Activated naive CD8-positive, alpha-beta T cell treated with anti-CD3 and anti-CD28 coated beads, Interleukin-2, amount 50 U/mL, for 16 hours (primary cell): ENCODE measurements around the gene CORO1A.
"Not testable (repeated sequence)": the region's sequence is repeated elsewhere in the genome, so short reads cannot be mapped to it uniquely, and the experiment has no call there.

Source experiments
- DNase-seq: peaks from one replicate; pipeline ENCODE4 v3.0.0-alpha.2; 2020; ENCODE audit warnings: low read depth, low spot score

Gene CORO1A

DNA sequence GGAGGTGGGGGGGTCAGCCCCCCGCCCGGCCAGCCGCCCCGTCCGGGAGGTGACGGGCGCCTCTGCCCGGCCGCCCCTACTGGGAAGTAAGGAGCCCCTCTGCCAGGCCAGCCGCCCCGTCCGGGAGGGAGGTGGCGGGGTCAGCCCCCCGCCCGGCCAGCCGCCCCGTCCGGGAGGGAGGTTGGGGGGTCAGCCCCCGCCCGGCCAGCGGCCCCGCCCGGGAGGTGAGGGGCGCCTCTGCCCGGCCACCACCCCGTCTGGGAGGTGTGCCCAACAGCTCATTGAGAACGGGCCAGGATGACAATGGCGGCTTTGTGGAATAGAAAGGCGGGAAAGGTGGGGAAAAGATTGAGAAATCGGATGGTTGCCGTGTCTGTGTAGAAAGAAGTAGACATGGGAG is 13.3 kb upstream of the CORO1A start:
- not testable (repeated sequence) for DNase-seq

DNA sequence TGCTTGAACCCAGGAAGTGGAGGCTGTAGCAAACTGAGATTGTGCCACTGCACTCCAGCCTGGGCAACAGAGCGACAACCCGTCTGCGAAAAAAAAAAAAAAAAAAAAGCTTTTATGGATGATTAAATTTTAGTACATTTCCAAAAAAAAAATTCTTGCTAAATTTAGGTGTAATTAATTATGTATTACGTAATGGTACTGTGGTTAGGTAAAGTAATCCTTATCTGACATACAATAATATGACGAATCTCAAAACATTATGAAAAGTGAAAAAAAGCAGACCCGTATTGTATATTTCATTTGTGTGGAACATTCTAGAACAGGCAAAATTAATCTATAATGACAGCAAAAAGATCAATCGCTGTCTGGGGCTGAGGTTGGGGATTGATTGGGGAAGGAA is 10.3 kb upstream of the CORO1A start:
- DNase-seq = no peak

GRCh38 chr16:30176876-30177275 is 6.5 kb upstream of the CORO1A start:
- DNase-seq = not testable (repeated sequence)

DNA sequence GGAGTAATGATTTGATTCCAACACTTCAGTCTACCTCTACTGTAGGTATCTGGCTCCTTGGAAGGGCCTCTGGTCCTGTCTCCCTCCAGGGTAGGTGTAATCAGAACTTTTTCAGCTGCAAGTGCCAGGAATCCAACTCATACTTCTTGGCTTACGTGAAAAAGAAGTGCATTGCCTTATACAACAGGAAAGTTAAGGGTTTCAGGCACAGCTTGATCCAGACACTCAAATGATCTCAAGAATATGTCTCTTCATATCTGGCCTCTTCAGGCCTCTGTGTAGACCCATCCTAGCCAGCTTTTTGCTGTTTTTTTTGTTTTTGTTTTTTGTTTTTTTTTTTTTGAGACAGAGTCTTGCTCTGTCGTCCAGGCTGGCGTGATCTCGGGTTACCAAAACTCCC is 4.2 kb upstream of the CORO1A start:
- no peak for DNase-seq

GRCh38 chr16:30179931-30180330 is 3.5 kb upstream of the CORO1A start:
- DNase-seq = no peak

- no peak for DNase-seq
These were observed 2.7 kb upstream of the CORO1A start for GRCh38 chr16:30180741-30181140.

- DNase-seq = peak; percentile 37
These were observed 891 bp downstream of the CORO1A start for GRCh38 chr16:30184096-30184890.

DNA sequence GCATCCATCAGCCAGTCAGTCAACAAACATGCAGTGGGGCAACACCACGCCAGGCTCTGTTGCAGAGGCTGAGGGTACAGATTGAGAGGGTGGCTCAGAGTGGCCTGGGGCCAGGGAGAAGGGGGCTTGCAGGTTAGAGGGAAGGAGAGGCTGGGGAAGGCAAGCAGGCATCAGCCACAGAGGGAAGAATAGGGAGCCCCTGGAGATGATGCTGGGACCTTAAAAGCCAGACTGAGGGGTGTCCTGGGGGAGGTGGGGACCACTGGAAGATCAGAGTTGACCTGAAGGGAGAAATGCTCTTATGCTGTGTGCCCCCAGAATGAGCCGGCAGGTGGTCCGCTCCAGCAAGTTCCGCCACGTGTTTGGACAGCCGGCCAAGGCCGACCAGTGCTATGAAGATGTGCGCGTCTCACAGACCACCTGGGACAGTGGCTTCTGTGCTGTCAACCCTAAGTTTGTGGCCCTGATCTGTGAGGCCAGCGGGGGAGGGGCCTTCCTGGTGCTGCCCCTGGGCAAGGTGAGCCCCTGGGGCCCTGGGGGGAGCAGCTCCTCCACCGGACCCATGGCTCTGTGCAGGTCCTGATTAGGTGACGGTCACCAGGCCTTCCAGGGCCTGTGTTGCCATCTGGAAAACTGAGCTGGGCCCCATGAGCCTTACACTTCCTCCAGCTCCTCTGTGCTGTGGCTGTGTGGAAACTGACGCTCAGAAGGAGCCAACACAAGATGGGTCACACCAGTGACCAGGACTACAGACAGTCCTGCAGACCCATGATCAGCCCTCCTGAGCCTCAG is 1.7 kb downstream of the CORO1A start:
- DNase-seq = no peak

DNA sequence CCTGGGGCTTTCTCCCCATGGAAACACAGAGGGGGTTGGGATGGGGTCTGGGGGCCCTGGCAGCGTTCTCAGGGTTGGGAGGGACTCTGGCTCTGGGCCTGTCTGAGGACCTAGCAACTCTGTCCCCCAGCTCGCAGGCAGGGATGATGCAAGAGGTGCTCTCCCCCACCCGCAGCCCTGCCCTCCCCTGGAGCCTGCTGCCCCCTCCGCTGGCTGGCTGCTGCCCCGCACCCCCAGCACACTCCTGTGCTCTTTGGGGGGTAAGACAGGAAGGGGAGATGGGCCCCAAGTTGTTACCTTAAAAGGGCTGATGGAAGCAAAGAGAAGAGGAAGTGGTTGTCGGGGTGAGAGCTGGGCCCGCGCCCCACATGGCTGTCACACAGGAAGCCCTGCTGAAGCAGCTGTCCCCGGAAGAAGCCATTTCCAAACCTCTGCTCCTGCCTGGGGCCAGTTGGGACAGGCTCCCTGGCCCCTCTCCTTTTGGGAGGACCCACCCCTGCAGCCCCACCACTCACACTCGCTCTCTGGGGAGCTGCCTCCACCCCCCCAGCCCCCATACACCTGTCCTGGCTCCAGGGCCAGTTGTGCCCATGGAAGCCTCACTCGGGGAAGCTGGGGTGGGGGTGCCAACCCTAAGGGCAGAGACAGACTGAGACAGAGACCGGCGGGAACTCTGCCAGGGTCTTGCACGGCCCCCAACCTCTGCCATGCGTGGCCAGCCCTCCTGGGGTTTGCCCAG is 2.5 kb downstream of the CORO1A start:
- DNase-seq = peak; percentile 43

GRCh38 chr16:30186444-30186781 is 3.0 kb downstream of the CORO1A start:
- no peak for DNase-seq

DNA sequence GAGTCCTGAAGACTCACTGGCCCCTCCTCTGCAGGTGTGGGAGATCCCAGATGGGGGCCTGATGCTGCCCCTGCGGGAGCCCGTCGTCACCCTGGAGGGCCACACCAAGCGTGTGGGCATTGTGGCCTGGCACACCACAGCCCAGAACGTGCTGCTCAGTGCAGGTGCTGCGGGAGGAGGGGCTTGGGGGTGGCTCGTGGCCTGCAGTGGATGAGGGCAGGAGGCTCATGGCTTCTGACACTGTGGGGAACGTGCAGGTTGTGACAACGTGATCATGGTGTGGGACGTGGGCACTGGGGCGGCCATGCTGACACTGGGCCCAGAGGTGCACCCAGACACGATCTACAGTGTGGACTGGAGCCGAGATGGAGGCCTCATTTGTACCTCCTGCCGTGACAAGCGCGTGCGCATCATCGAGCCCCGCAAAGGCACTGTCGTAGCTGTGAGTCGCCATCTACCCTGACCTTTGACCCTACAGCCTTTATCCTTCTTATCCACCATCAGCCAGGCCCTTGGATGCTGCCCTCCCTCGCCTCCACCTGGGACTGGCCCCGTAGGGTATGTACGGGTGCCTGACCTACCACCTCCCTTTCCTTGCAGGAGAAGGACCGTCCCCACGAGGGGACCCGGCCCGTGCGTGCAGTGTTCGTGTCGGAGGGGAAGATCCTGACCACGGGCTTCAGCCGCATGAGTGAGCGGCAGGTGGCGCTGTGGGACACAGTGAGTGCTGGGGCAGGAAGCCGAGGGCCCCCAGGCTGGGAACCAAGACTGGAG is 3.6 kb downstream of the CORO1A start:
- peak; percentile 67 for DNase-seq

- DNase-seq = no peak
These were observed 4.1 kb downstream of the CORO1A start for GRCh38 chr16:30187556-30187865.

GRCh38 chr16:30187971-30188561 is 4.7 kb downstream of the CORO1A start:
- no peak for DNase-seq

DNA sequence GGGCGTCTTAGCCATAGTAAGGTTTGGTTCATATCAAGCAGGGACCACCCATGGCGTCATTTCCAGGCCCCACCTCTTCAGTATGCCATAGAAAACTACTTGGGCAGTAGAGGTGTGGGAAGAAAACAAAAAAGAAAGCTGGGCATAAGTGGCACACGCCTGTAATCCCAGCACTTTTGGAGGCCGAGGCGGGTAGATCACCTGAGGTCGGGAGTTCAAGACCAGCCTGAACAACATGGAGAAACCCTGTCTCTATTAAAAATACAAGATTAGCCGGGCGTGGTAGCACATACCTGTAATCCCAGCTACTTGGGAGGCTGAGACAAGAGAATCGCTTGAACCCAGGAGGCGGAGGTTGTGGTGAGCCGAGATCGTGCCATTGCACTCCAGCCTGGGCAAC is 7.8 kb downstream of the CORO1A start:
- not testable (repeated sequence) for DNase-seq

GRCh38 chr16:30193098-30193497 is 9.7 kb downstream of the CORO1A start:
- not testable (repeated sequence) for DNase-seq

GRCh38 chr16:30193615-30194014 is 10.2 kb downstream of the CORO1A start, which contains the start of the genes BOLA2B and SLX1A:
Gene BOLA2B (minus strand): TSS chr16:30193666. CDS start chr16:30193595, 71 bp downstream.
Gene SLX1A (plus strand): TSS chr16:30193875. CDS start chr16:30194085, 210 bp downstream.
- DNase-seq = not testable (repeated sequence)

DNA sequence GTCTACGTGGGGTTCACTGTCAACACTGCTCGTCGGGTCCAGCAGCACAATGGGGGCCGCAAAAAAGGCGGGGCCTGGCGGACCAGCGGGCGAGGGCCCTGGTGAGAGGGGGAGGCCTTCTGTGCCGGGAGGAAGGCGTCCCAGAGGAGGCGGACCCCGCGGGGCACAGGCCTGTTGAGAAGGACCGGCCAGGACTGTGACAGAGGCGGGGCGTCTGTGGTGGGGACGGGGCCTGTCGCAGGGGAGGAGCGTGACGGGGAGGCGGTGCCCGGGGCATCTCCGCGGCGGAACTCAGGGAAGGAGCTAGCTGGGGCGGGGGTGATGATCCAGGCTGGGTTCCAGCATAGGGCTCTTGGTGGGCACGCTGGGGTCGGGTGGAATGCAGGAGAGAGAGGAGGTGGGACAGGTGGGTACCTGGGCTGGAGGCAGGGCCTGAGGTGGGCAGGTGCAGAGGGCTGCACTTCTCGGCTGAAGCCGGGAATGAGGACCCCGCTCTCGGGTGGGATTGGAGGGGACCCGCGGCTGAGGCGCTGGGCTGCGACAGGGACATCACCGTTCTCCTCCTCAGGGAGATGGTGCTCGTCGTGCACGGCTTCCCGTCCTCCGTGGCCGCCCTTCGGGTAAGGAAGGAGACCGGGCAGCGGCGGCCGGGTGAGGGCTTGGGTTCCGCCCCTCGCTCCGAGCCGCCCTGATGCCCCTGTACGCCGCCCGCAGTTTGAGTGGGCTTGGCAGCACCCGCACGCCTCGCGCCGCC is 10.9 kb downstream of the CORO1A start:
- DNase-seq = not testable (repeated sequence)

DNA sequence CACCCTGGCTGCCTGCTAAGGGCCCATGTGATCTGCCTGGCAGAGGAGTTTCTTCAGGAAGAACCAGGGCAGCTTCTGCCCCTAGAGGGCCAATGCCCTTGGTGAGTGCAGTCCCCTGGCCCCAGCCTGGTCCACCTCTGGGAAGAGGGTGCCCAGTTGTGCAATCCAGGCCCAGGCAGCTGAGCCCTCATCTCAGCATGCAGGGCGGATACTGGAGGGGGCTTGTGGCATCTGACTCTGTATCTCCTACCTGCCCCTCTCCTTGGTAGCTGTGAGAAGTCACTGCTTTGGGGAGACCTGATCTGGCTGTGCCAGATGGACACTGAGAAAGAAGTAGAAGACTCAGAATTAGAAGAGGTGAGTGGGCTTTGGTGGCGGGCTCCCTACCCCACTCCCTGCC is 13.6 kb downstream of the CORO1A start:
- not testable (repeated sequence) for DNase-seq

- DNase-seq = not testable (repeated sequence)
These were observed 15.6 kb downstream of the CORO1A start, which contains the start of gene SULT1A3 for GRCh38 chr16:30199049-30199448. Gene SULT1A3 (plus strand): TSS chr16:30199255. CDS start chr16:30200729, 1,474 bp downstream.
